OCI-LY1 (cell line): ENCODE results near the gene SYT14.

Source experiments
- H2AFZ ChIP-seq: fragments of 200-600 bp; sonication (generic), shearing (Covaris generic); 2 replicates; pipeline ENCODE4 v1.6.0; 2014; ENCODE audit warnings: antibody characterized with exemption, mild to moderate bottlenecking, low read length
- H3F3A ChIP-seq: fragments of 200-600 bp; sonication (generic), shearing (Covaris generic); 2 replicates; pipeline ENCODE4 v1.6.0; 2014; ENCODE audit warnings: mild to moderate bottlenecking, antibody characterized with exemption, low read length, moderate library complexity; ENCODE audit not compliant: insufficient read depth
- H3K27ac ChIP-seq: fragments of 200-600 bp; sonication (generic); 2 replicates; pipeline ENCODE4 v1.5.1; 2014; ENCODE audit warnings: low read length, mixed run types, mild to moderate bottlenecking, low read depth; ENCODE audit not compliant: poor library complexity, severe bottlenecking
- H3K27me3 ChIP-seq: fragments of 200-600 bp; sonication (generic); 2 replicates; pipeline ENCODE4 v1.6.0; 2014; ENCODE audit warnings: antibody characterized with exemption, mild to moderate bottlenecking, low read length, moderate library complexity; ENCODE audit not compliant: insufficient read depth
- H3K36me3 ChIP-seq: fragments of 200-600 bp; sonication (generic); 2 replicates; pipeline ENCODE4 v1.6.1; 2014; ENCODE audit warnings: mild to moderate bottlenecking, antibody characterized with exemption, low read length, moderate library complexity, mixed read lengths; ENCODE audit not compliant: insufficient read depth
- H3K4me1 ChIP-seq: fragments of 200-600 bp; sonication (generic); 2 replicates; pipeline ENCODE4 v1.5.1; 2014; ENCODE audit warnings: mild to moderate bottlenecking, low read length, moderate library complexity; ENCODE audit not compliant: insufficient read depth, severe bottlenecking
- H3K4me2 ChIP-seq: fragments of 200-600 bp; sonication (generic), shearing (Covaris generic); 2 replicates; pipeline ENCODE4 v1.6.1; 2014; ENCODE audit warnings: low read length
- H3K4me3 ChIP-seq: fragments of 200-600 bp; sonication (generic); 2 replicates; pipeline ENCODE4 v1.5.1; 2014; ENCODE audit warnings: low read length, low read depth, mild to moderate bottlenecking, mixed read lengths; ENCODE audit not compliant: poor library complexity, severe bottlenecking
- H3K79me2 ChIP-seq: fragments of 200-600 bp; shearing (Covaris generic); 2 replicates; pipeline ENCODE4 v1.6.1; 2016; ENCODE audit warnings: mixed run types, low read length, mixed read lengths; ENCODE audit not compliant: insufficient read depth
- H3K9ac ChIP-seq: fragments of 200-600 bp; sonication (generic), shearing (Covaris generic); 2 replicates; pipeline ENCODE4 v1.6.1; 2014; ENCODE audit warnings: mild to moderate bottlenecking, low read length, mixed read lengths
- H3K9me2 ChIP-seq: fragments of 200-600 bp; sonication (generic), shearing (Covaris generic); 2 replicates; pipeline ENCODE4 v1.6.1; 2014; ENCODE audit warnings: low read depth, mild to moderate bottlenecking, low read length, mixed read lengths
- H3K9me3 ChIP-seq: fragments of 200-600 bp; shearing (Covaris generic); 2 replicates; pipeline ENCODE4 v1.6.1; 2014; ENCODE audit warnings: low read length, mixed read lengths
- H4K20me1 ChIP-seq: fragments of 200-600 bp; sonication (generic), shearing (Covaris generic); 2 replicates; pipeline ENCODE4 v1.6.0; 2016; ENCODE audit warnings: mild to moderate bottlenecking, low read length; ENCODE audit not compliant: insufficient read depth
- EZH2 ChIP-seq: fragments of 200-600 bp; sonication (generic), shearing (Covaris generic); IDR thresholded peaks from 2 replicates; pipeline ENCODE4 v1.8.0; 2017; ENCODE audit warnings: borderline replicate concordance, mixed run types, mild to moderate bottlenecking, antibody characterized with exemption, low read length, moderate library complexity, mixed read lengths
- TF ChIP-seq, protein P1 (sequence below): fragments of 200-600 bp; sonication (generic), shearing (Covaris generic); IDR thresholded peaks from 2 replicates; pipeline ENCODE4 v1.5.1; 2017; ENCODE audit warnings: mild to moderate bottlenecking, antibody characterized with exemption, low read length, moderate library complexity, mixed read lengths

The SYT14 gene

DNA sequence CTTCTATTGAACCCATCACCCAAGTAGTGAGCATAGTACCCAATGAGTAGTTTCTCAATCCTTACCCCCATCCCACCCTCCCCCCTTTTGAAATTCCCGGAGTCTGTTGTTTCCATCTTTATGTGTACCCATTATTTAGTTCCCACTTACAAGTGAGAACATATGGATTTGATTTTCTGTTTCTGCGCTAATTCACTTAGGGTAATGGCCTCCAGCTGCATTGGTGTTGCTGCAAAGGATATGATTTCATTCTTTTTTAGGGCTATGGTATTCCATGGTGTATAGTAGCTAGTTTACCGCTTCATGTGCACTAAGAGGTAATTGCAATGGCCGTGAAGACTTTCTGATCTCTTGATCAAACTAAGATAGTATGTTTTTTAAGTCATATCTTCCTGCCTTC is 187.1 kb downstream of the SYT14 start:
- H3K79me2 ChIP-seq, result no peaks in the 10 kb centered on the region
- no peaks in the 10 kb centered on the region for H3K36me3 ChIP-seq
- H3K4me3 ChIP-seq, result no peak overlapping the region
- H3K4me1 ChIP-seq, result no peaks in the 10 kb centered on the region
- H3F3A ChIP-seq, result no peaks in the 10 kb centered on the region
- no peaks in the 10 kb centered on the region for H3K9me3 ChIP-seq
- no peaks in the 10 kb centered on the region for H3K9me2 ChIP-seq
- H3K27ac ChIP-seq, result no peak overlapping the region
- no peaks in the 10 kb centered on the region for H3K27me3 ChIP-seq
- no peak overlapping the region for H3K4me2 ChIP-seq
- H2AFZ ChIP-seq, result no peak overlapping the region
- TF ChIP-seq EZH2, result no peak
- TF ChIP-seq, protein P1, sequence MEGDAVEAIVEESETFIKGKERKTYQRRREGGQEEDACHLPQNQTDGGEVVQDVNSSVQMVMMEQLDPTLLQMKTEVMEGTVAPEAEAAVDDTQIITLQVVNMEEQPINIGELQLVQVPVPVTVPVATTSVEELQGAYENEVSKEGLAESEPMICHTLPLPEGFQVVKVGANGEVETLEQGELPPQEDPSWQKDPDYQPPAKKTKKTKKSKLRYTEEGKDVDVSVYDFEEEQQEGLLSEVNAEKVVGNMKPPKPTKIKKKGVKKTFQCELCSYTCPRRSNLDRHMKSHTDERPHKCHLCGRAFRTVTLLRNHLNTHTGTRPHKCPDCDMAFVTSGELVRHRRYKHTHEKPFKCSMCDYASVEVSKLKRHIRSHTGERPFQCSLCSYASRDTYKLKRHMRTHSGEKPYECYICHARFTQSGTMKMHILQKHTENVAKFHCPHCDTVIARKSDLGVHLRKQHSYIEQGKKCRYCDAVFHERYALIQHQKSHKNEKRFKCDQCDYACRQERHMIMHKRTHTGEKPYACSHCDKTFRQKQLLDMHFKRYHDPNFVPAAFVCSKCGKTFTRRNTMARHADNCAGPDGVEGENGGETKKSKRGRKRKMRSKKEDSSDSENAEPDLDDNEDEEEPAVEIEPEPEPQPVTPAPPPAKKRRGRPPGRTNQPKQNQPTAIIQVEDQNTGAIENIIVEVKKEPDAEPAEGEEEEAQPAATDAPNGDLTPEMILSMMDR, result no peak
- H3K9ac ChIP-seq, result no peak overlapping the region
- no peaks in the 10 kb centered on the region for H4K20me1 ChIP-seq

DNA sequence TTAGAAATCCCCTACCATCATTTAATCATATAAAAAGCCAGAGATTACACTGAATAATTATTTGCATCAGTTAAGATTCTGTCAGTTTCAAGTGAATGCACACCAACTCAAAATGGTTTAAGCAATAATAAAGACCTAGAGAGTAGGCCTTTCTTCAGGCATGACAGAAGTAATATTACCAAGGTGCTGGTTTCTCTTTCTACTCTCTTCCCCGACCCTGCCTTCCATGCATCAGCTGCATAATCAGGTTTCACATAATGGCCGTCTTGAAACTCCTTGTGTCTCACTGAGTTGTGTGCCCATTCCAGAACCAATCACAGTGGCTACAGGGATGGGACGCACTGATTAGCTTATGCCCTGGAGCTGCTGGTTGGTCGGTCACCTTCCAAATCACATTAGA is 191.1 kb downstream of the SYT14 start:
- Histone ChIP-seq H3K27ac (no peak overlapping the region), H3K9ac (no peak overlapping the region), H2AFZ (no peak overlapping the region), H3K27me3 (no peaks in the 10 kb centered on the region), H3K36me3 (no peaks in the 10 kb centered on the region), H3F3A (no peaks in the 10 kb centered on the region), H3K4me3 (no peak overlapping the region), H3K9me2 (no peaks in the 10 kb centered on the region), H3K4me1 (no peaks in the 10 kb centered on the region), H3K9me3 (no peaks in the 10 kb centered on the region), H4K20me1 (no peaks in the 10 kb centered on the region), H3K79me2 (no peaks in the 10 kb centered on the region), H3K4me2 (no peak overlapping the region)
- TF ChIP-seq EZH2, result no peak
- TF ChIP-seq, protein P1, result no peak

DNA sequence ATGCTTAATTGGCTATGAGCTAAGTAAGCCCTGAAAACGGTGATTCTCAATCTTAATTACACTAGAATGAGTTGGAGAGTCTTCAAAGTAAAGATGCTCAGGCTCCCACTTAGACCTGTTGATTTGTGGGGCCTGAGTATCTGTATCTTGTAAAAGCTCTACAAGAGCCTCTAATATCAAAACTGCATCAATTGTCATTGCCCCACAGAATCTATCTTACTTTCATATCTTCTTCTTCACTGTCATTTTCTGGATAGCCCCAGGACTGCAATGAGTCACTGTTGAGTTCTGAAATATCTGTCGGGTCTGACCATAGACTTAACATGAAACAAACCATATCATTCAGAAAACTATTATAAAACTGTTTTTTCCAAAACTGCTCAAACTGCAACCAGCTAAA is 191.7 kb downstream of the SYT14 start:
- H3F3A ChIP-seq, result no peaks in the 10 kb centered on the region
- H3K4me1 ChIP-seq, result no peaks in the 10 kb centered on the region
- H2AFZ ChIP-seq, result no peak overlapping the region
- H3K36me3 ChIP-seq, result no peaks in the 10 kb centered on the region
- no peak overlapping the region for H3K4me3 ChIP-seq
- H3K9ac ChIP-seq, result no peak overlapping the region
- H4K20me1 ChIP-seq, result no peaks in the 10 kb centered on the region
- H3K27ac ChIP-seq, result no peak overlapping the region
- H3K4me2 ChIP-seq, result no peak overlapping the region
- no peaks in the 10 kb centered on the region for H3K27me3 ChIP-seq
- no peak for TF ChIP-seq EZH2
- TF ChIP-seq, protein P1, result no peak
- no peaks in the 10 kb centered on the region for H3K79me2 ChIP-seq
- no peaks in the 10 kb centered on the region for H3K9me2 ChIP-seq
- H3K9me3 ChIP-seq, result no peaks in the 10 kb centered on the region
